BJ (cell line): ENCODE data around the gene VCL. TPM values are rescaled to one million over a fixed set of nuclear protein-coding genes. Genes with fewer than 3 reads are reported as not detected.

ENCODE experiments used
- CTCF ChIA-PET: fragments of 350-600 bp; formaldehyde crosslinking; extraction: SDS; loops from one replicate; lab custom pipeline; 2021; ENCODE audit warnings: antibody characterized with exemption, inconsistent platforms; lab: Yijun Ruan, JAX
- POLR2A ChIA-PET: fragments of 300-600 bp; sonication (Branson Sonifier 250); formaldehyde crosslinking; extraction: SDS; loops from one replicate; lab custom pipeline; 2021; ENCODE audit warnings: antibody characterized with exemption; lab: Charles Lee
- DNase-seq: peaks from one replicate; pipeline ENCODE4 v3.0.0-alpha.2; 2011; ENCODE audit warnings: low read depth
- H3K27me3 ChIP-seq: 2 replicates; pipeline ENCODE4 v1.6.0; 2011; ENCODE audit warnings: low read length; ENCODE audit not compliant: control insufficient read depth, insufficient read depth
- H3K36me3 ChIP-seq: 2 replicates; pipeline ENCODE4 v1.5.1; 2011; ENCODE audit warnings: low read length; ENCODE audit not compliant: control insufficient read depth, insufficient read depth
- H3K4me3 ChIP-seq: 2 replicates; pipeline ENCODE4 v1.5.1; 2011; ENCODE audit warnings: low read depth, mild to moderate bottlenecking, control low read depth, low read length
- polyA plus RNA-seq: library from polyadenylated mRNA; depleted of rRNA; stranded (reverse); fragments of >200 nt; gene quantifications from 2 replicates; pipeline ENCODE4 v1.2.3, GENCODE V29; 2011
- TF ChIP-seq, protein P1 (sequence below): IDR thresholded peaks from 2 replicates; pipeline ENCODE4 v1.5.1; 2011; ENCODE audit warnings: low read depth, mild to moderate bottlenecking, control low read depth, inconsistent platforms, low read length, moderate library complexity; ENCODE audit not compliant: insufficient read depth

Gene VCL
- polyA plus RNA-seq, 1 experiment = 255 TPM

DNA sequence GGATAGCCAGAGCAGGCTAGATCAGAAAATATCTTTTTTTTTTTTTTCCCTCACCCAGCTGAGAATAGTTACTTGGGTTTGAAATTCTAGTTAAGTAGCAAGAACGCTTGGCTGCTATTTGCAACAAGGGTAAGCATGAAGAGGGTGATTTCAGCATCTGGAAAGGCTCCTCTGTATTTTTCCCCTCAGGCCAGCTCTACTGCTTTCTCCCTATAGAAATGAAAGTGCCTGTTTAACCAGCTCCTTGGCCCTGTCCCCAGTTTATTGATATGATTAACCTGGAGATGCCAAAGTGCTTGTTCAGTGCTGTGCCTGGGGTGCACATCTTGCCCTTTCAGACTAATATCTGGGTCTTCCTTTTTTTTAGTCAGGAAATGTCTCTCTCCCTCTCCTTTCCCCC lies 115.6 kb downstream of the VCL start:
- DNase-seq = no peak
- ChIA-PET POLR2A (interaction anchor here (0.6 kb wide), 1 partner anchor 19 kb away, joined by 3 read pairs; no protein-coding TSS in a partner anchor), CTCF (interaction anchor here (0.7 to 1.3 kb wide), 5 partner anchors 18 to 234 kb away, joined by 3 to 7 read pairs (median 4); no protein-coding TSS in a partner anchor)
- H3K27me3 ChIP-seq = no peaks in the 10 kb centered on the region
- no peak overlapping the region for H3K4me3 ChIP-seq
- H3K36me3 ChIP-seq = peaks cover 45% of the 10 kb centered on the region
- TF ChIP-seq, protein P1, sequence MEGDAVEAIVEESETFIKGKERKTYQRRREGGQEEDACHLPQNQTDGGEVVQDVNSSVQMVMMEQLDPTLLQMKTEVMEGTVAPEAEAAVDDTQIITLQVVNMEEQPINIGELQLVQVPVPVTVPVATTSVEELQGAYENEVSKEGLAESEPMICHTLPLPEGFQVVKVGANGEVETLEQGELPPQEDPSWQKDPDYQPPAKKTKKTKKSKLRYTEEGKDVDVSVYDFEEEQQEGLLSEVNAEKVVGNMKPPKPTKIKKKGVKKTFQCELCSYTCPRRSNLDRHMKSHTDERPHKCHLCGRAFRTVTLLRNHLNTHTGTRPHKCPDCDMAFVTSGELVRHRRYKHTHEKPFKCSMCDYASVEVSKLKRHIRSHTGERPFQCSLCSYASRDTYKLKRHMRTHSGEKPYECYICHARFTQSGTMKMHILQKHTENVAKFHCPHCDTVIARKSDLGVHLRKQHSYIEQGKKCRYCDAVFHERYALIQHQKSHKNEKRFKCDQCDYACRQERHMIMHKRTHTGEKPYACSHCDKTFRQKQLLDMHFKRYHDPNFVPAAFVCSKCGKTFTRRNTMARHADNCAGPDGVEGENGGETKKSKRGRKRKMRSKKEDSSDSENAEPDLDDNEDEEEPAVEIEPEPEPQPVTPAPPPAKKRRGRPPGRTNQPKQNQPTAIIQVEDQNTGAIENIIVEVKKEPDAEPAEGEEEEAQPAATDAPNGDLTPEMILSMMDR = no peak

DNA sequence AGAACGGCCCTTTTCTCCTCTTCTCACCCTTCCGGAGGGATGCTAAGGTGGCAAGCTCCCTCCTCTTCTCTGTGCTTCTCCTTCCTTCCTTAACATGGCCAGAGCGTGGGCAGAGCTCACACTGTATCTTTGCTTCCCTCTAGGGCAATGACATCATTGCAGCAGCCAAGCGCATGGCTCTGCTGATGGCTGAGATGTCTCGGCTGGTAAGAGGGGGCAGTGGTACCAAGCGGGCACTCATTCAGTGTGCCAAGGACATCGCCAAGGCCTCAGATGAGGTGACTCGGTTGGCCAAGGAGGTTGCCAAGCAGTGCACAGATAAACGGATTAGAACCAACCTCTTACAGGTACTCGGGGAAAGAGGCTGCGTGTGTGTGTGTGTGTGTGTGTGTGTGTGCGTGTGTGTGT lies 116.1 kb downstream of the VCL start:
- TF ChIP-seq, protein P1 = no peak
- Histone ChIP-seq H3K36me3 (peaks cover 41% of the 10 kb centered on the region), H3K27me3 (no peaks in the 10 kb centered on the region), H3K4me3 (no peak overlapping the region)
- ChIA-PET POLR2A (no interaction called here), CTCF (interaction anchor here (0.7 to 1.8 kb wide), 6 partner anchors 10 to 234 kb away, joined by 3 to 6 read pairs (median 4); no protein-coding TSS in a partner anchor)
- no peak for DNase-seq

DNA sequence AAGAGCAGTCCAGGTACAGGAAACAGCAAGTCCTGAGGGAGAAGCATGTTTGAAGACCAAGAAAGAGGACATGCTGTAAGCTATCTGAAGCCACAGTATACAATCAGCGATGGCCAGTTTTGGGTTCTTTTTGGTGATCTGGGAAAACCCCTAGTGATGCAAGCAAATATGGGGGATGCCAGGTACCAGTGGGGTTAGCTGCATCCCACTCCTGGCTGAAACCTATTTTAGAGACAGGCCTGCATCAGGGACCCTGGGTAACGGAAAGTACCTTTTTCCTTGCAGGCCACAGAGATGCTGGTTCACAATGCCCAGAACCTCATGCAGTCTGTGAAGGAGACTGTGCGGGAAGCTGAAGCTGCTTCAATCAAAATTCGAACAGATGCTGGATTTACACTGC lies 119.8 kb downstream of the VCL start:
- Histone ChIP-seq H3K4me3 (no peak overlapping the region), H3K36me3 (peaks cover 35% of the 10 kb centered on the region), H3K27me3 (no peaks in the 10 kb centered on the region)
- CTCF ChIA-PET = interaction anchor here (0.7 to 1.3 kb wide), 5 partner anchors 12 to 982 kb away, joined by 3 read pairs; a partner anchor contains a TSS
- TF ChIP-seq, protein P1 = no peak
- no peak for DNase-seq
- POLR2A ChIA-PET = interaction anchor here (0.6 kb wide), 1 partner anchor 250 kb away, joined by 3 read pairs; no protein-coding TSS in a partner anchor

DNA sequence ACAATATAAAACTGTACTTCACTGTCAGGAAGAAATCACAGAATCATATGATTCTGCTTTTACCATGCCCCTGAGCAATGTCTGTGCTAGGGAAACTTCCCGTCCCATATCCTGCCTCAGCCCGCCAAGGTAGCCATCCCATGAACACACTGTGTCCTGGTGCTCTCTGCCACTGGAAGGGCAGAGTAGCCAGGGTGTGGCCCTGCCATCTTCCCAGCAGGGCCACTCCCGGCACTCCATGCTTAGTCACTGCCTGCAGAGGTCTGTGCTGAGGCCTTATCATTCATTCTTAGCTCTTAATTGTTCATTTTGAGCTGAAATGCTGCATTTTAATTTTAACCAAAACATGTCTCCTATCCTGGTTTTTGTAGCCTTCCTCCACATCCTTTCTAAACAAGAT lies 120.9 kb downstream of the VCL start:
- POLR2A ChIA-PET = no interaction called here
- Histone ChIP-seq H3K27me3 (no peaks in the 10 kb centered on the region), H3K36me3 (peaks cover 30% of the 10 kb centered on the region), H3K4me3 (no peak overlapping the region)
- DNase-seq = no peak
- TF ChIP-seq, protein P1 = no peak
- CTCF ChIA-PET = interaction anchor here (0.9 to 1.3 kb wide), 2 partner anchors 12 to 13 kb away, joined by 3 to 4 read pairs; no protein-coding TSS in a partner anchor

DNA sequence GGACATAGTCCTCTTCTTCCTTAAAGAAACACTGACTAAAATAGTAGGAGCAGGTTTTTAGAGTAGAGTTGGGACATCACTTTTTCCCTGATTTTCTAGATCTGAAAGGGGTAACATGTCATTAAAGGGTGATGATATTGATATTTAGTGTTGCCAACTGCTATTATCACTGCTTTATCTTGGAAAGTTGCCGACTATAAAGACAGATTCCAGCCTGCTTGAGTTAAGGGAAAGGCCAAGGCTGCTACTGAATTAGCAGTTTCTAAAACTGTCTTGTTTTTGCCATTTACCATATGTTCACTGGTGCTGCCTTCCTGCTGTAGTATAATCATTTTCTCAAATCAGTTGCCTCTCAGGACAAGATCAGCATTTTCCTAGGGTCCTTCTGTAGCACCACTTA lies 123.0 kb downstream of the VCL start:
- ChIA-PET CTCF (interaction anchor here (0.6 to 1.4 kb wide), 5 partner anchors 10 to 235 kb away, joined by 3 to 5 read pairs (median 3); no protein-coding TSS in a partner anchor), POLR2A (interaction anchor here (0.6 kb wide), 1 partner anchor 109 kb away, joined by 3 read pairs; no protein-coding TSS in a partner anchor)
- no peak overlapping the region for H3K4me3 ChIP-seq
- no peak for DNase-seq
- TF ChIP-seq, protein P1 = no peak
- H3K36me3 ChIP-seq = peaks cover 20% of the 10 kb centered on the region
- H3K27me3 ChIP-seq = no peaks in the 10 kb centered on the region
